ENCODE data around the gene TNRC6A. TPM values are rescaled to one million over a fixed set of nuclear protein-coding genes. Genes with fewer than 3 reads are reported as not detected.
A peak's percentile ranks its signal among the peaks of the same experiment; 100 is the strongest.
"Not testable (repeated sequence)": the region's sequence is repeated elsewhere in the genome, so short reads cannot be mapped to it uniquely, and the experiment has no call there.

The TNRC6A gene
- total RNA-seq, 1 donor from 2014 or later, result 53.0 TPM

GRCh38 chr16:24841291-24841690, 111.8 kb downstream of the TNRC6A start:
- TF ChIP-seq POLR2A (IDR thresholded peaks at IDR 0.05) (no peak), CTCF (IDR thresholded peaks at IDR 0.05) (no peak), POLR2AphosphoS5 (IDR thresholded peaks at IDR 0.05; ENCODE audit: insufficient read depth in 1 of 2, low read depth in 1 of 2) (no peak)
- no peaks in the 10 kb centered on the region for H3K9me3 ChIP-seq
- no peak for DNase-seq (ENCODE audit: extremely low spot score in 2 of 2)
- H3K36me3 ChIP-seq, result no peaks in the 10 kb centered on the region
- no peaks in the 10 kb centered on the region for H3K27me3 ChIP-seq
- intact Hi-C loops (cut with DNase I), result no loop called here
- H3K4me1 ChIP-seq, result peaks cover 6% of the 10 kb centered on the region
- H3K4me3 ChIP-seq, result no peak overlapping the region
- H3K27ac ChIP-seq, result no peak overlapping the region

- H3K9me3 ChIP-seq, result no peaks in the 10 kb centered on the region
- H3K4me3 ChIP-seq, result no peak overlapping the region
- peaks cover 1% of the 10 kb centered on the region for H3K4me1 ChIP-seq
- TF ChIP-seq POLR2AphosphoS5 (IDR thresholded peaks at IDR 0.05; ENCODE audit: insufficient read depth in 1 of 2, low read depth in 1 of 2), result no peak
- TF ChIP-seq CTCF (IDR thresholded peaks at IDR 0.05), result no peak
- TF ChIP-seq POLR2A (IDR thresholded peaks at IDR 0.05), result no peak
- no peaks in the 10 kb centered on the region for H3K27me3 ChIP-seq
- intact Hi-C loops (cut with DNase I), result no loop called here
- DNase-seq (ENCODE audit: extremely low spot score in 2 of 2), result peak in 1 of 2 donors; percentile 69
- H3K27ac ChIP-seq, result no peak overlapping the region
- H3K36me3 ChIP-seq, result no peaks in the 10 kb centered on the region
Observed at GRCh38 chr16:24844101-24845030, 114.9 kb downstream of the TNRC6A start.

- H3K27ac ChIP-seq; H3K4me3 ChIP-seq; H3K9me3 ChIP-seq; H3K36me3 ChIP-seq; H3K4me1 ChIP-seq; H3K27me3 ChIP-seq; DNase-seq (ENCODE audit: extremely low spot score in 2 of 2); intact Hi-C loops (cut with DNase I): not testable (repeated sequence)
Observed at GRCh38 chr16:24845031-24845365, 115.5 kb downstream of the TNRC6A start.

- H3K27ac ChIP-seq, result no peak within 1 kb of the TSS
- intact Hi-C loops (cut with DNase I), result no loop called here
- no peaks in the 10 kb centered on the region for H3K36me3 ChIP-seq
- H3K4me3 ChIP-seq, result no peak within 1 kb of the TSS
- TF ChIP-seq CTCF (IDR thresholded peaks at IDR 0.05) (no peak), POLR2AphosphoS5 (IDR thresholded peaks at IDR 0.05; ENCODE audit: insufficient read depth in 1 of 2, low read depth in 1 of 2) (no peak), POLR2A (IDR thresholded peaks at IDR 0.05) (no peak)
- peak in 1 of 2 donors; percentile 75 for DNase-seq (ENCODE audit: extremely low spot score in 2 of 2)
- H3K4me1 ChIP-seq, result no peaks in the 10 kb centered on the region
- no peaks in the 10 kb centered on the region for H3K9me3 ChIP-seq
- H3K27me3 ChIP-seq, result no peaks in the 10 kb centered on the region
Observed at GRCh38 chr16:24845726-24846547, 116.5 kb downstream of the TNRC6A start, which contains the start of gene SLC5A11. Gene SLC5A11, plus strand, starts transcription at chr16:24845963. Its CDS starts 12,681 bp downstream, at chr16:24858644.

DNA sequence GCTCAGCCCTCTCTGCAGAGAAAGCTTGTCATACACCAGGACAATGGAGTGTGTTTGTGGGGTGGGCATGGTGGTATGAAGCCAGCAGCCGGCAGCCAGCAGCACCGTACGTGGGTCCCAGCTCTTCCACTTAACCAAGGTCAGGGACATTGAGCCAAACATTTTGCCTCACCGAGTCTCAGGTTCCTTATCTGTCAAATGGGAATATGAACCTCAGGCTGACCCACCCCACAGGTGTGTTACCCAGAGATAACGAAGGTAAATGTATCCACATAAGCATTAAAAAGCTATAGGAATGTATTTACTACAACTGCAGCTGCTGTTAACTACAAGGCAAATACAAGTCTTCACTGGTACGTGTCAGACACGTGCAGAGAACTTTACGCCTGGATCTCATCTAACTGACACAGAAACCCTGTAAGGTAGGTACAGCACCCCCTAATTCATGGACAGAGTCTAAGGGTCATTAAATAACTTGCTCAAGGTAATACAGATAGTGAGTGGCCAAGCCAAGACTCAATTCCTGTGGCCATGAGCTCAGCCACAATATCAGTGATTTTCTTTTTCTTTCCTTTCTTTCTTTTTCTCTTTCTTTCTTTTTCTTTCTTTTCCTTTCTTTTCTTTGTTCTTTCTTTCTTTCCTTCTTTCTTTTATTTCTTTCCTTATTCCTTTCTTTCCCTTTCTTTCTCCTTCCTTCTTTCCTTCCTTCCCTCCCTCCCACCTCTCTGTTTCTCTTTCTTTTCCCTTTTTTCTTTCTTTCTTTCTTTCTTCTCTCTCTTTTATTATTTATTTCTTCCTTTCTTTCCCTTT, 117.3 kb downstream of the TNRC6A start:
- Histone ChIP-seq H3K27me3 (no peaks in the 10 kb centered on the region), H3K4me1 (no peaks in the 10 kb centered on the region), H3K27ac (no peak overlapping the region), H3K9me3 (no peaks in the 10 kb centered on the region), H3K36me3 (no peaks in the 10 kb centered on the region), H3K4me3 (no peak overlapping the region)
- TF ChIP-seq POLR2A (IDR thresholded peaks at IDR 0.05) (no peak), CTCF (IDR thresholded peaks at IDR 0.05) (no peak), POLR2AphosphoS5 (IDR thresholded peaks at IDR 0.05; ENCODE audit: insufficient read depth in 1 of 2, low read depth in 1 of 2) (no peak)
- DNase-seq (ENCODE audit: extremely low spot score in 2 of 2), result peak in 1 of 2 donors; percentile 77
- intact Hi-C loops (cut with DNase I), result no loop called here
